SH-SY5Y (cell line): ENCODE results near the gene SLC49A3.

Experiments used
- GATA2 ChIP-seq: IDR thresholded peaks from 2 replicates; pipeline ENCODE4 v1.6.1; 2011; ENCODE audit warnings: mild to moderate bottlenecking, low read depth, low read length
- GATA3 ChIP-seq: IDR thresholded peaks from 2 replicates; pipeline ENCODE4 v1.6.1; 2011; ENCODE audit warnings: low read depth, mild to moderate bottlenecking, low read length, moderate library complexity

DNA sequence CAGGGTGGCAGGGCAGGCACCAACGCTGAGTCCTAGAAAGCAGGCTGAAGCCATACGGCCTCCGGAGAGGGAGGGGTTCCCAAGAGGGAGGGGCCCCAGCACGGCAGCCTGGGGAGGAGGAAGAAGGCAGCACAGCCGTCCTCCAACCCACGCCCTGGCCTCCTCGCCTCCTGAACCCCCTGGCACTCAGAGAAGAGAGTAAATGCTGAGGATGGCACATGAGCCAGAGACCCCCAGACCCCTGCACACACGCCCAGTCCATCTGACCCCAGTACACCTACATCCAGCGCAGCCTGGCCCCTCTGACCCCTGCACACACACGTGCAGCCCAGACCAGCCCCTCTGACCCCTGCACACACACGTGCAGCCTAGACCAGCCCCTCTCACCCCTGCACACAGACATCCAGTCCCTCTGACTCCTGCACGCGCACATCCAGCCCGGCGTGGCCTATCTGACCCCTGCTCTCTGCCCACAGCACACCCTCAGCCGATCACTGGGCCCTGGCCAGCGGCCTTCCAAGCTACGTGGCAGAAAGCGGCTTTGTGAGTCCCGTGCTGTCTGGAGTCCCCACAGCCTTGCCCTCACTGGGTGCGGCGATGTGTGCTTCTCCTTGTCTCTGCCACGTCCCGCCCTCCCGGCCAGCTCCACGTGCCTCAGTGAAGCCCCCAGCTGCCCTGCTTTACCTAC, 33.3 kb downstream of the SLC49A3 start:
- TF ChIP-seq GATA2 (no peak), GATA3 (no peak)
